NB4 (cell line): ENCODE results near the gene PPP4C.
A peak's percentile ranks its signal among the peaks of the same experiment; 100 is the strongest.

Source experiments
- DNase-seq: peaks from one replicate; pipeline ENCODE4 v3.0.0; 2010; ENCODE audit warnings: low read depth
- H3K4me3 ChIP-seq: one replicate; pipeline ENCODE4 v1.5.1; 2011; ENCODE audit warnings: mild to moderate bottlenecking, low read depth, low read length, moderate library complexity
- CTCF ChIP-seq: IDR thresholded peaks from one replicate; pipeline ENCODE4 v1.5.1; 2012; ENCODE audit warnings: low read depth, low read length
- MAX ChIP-seq: IDR thresholded peaks from 2 replicates; pipeline ENCODE4 v1.6.1; 2011; ENCODE audit warnings: low read depth, low read length
- MYC ChIP-seq: IDR thresholded peaks from 2 replicates; pipeline ENCODE4 v1.6.1; 2011; ENCODE audit warnings: low read depth, low read length
- POLR2A ChIP-seq: IDR thresholded peaks from 2 replicates; pipeline ENCODE4 v1.6.1; 2011; ENCODE audit warnings: mild to moderate bottlenecking; ENCODE audit not compliant: insufficient read length; ENCODE audit errors: extremely low read depth

PPP4C gene

DNA sequence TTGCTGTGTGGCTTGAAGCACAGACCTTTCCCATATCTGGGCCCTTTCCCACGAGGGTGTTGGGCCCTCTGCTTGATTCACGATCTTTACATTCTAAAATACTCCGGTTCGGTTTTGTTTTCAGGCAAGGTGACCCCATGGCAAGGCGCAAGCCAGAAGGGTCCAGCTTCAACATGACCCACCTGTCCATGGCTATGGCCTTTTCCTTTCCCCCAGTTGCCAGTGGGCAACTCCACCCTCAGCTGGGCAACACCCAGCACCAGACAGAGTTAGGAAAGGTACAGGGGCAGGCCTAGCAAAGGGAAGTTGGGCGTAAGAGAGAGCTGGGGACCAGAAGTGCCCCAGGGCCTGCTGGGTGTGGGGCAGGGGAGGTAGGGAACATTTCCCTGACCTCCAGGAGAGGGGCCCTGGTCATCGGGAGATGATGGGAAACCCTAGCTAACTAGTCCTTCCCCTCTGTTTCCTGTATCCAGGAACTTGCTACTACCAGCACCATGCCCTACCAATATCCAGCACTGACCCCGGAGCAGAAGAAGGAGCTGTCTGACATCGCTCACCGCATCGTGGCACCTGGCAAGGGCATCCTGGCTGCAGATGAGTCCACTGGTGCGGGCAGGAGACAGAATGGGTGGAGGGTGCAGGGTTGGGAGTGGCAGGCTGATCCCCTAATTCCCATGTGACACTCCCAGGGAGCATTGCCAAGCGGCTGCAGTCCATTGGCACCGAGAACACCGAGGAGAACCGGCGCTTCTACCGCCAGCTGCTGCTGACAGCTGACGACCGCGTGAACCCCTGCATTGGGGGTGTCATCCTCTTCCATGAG is 8.8 kb upstream of the PPP4C start:
- peak overlapping the region; percentile 90 for H3K4me3 ChIP-seq
- DNase-seq = peak; percentile 41
- TF ChIP-seq CTCF (no peak), MAX (no peak), MYC (no peak), POLR2A (no peak)

DNA sequence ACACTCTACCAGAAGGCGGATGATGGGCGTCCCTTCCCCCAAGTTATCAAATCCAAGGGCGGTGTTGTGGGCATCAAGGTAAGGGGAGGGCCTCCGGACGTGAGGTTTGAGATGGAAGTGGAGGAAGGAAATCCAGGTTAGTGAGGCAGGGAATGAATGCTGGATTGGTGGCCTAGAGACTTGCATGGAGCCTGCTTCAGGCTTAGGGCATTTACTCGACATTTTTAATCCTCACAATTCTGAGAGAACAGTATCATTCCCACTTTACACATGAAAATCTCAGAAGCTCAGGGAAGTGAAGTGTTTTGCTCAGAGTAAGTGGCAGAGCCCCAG is 8.2 kb upstream of the PPP4C start:
- TF ChIP-seq MYC (no peak), MAX (no peak), CTCF (no peak), POLR2A (no peak)
- H3K4me3 ChIP-seq = peak overlapping the region; percentile 90

GRCh38 chr16:30068333-30068732 is 7.5 kb upstream of the PPP4C start:
- TF ChIP-seq MAX (no peak), CTCF (no peak), MYC (no peak), POLR2A (no peak)
- no peak for DNase-seq
- H3K4me3 ChIP-seq = no peak overlapping the region

More for the DNA sequence above, 8.2 kb upstream of the PPP4C start:
- no peak for DNase-seq

DNA sequence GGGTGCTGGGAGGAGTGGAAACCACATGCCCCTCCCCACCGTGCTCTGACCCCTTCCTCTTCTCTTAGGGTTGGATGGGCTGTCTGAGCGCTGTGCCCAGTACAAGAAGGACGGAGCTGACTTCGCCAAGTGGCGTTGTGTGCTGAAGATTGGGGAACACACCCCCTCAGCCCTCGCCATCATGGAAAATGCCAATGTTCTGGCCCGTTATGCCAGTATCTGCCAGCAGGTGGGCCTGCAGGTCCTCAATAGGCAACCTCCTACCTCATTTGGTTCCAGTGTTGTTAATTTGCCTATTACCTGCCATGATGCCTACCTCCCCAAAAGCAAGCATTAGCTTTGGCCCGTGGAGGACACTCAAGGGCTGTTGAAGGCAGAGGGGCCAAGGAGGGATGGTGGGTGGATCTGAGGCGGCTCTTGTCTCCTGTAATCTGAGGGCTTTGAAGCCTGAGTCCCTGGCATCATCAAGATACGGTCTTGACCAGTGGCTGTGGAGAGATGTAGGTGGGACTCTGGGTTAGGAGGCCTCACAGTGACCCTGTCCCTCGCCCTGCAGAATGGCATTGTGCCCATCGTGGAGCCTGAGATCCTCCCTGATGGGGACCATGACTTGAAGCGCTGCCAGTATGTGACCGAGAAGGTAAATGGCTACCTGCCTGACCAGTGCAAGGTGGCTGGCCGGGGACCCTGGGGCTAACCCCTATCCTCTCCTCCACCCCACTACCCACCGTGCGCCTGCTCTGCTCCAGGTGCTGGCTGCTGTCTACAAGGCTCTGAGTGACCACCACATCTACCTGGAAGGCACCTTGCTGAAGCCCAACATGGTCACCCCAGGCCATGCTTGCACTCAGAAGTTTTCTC is 6.8 kb upstream of the PPP4C start:
- TF ChIP-seq CTCF = peak; percentile 22
- TF ChIP-seq MAX = no peak
- DNase-seq = peak; percentile 60

DNA sequence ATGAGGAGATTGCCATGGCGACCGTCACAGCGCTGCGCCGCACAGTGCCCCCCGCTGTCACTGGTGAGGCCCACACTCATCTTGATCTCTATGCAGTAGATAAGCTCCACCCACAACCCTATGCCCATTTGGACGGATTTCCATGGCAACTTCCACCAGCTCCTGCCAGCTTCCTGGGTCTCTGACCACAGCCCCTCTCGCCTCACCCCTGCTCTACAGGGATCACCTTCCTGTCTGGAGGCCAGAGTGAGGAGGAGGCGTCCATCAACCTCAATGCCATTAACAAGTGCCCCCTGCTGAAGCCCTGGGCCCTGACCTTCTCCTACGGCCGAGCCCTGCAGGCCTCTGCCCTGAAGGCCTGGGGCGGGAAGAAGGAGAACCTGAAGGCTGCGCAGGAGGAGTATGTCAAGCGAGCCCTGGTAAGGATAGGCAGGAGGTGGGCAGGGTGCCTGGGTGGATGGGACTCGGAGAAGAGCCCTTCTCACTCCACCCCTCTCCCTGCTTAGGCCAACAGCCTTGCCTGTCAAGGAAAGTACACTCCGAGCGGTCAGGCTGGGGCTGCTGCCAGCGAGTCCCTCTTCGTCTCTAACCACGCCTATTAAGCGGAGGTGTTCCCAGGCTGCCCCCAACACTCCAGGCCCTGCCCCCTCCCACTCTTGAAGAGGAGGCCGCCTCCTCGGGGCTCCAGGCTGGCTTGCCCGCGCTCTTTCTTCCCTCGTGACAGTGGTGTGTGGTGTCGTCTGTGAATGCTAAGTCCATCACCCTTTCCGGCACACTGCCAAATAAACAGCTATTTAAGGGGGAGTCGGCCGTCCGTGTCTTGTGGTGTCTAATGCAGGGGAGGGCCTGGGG is 6.0 kb upstream of the PPP4C start:
- peak; percentile 56 for DNase-seq
- no peak for TF ChIP-seq MAX
- TF ChIP-seq POLR2A = no peak
- TF ChIP-seq MYC = no peak
- no peak for TF ChIP-seq CTCF
- no peak overlapping the region for H3K4me3 ChIP-seq

More for the DNA sequence above, 6.8 kb upstream of the PPP4C start:
- peak overlapping the region; percentile 3 for H3K4me3 ChIP-seq
